HG03469 (cell line): ENCODE data around the gene MSI2.
"Not testable (repeated sequence)": the region's sequence is repeated elsewhere in the genome, so short reads cannot be mapped to it uniquely, and the experiment has no call there.

Experiments
- ATAC-seq: cut with Tn5 transposase; IDR thresholded peaks from one replicate; pipeline ENCODE4 v1.9.1; 2021; ENCODE audit warnings: mild to moderate bottlenecking, moderate library complexity, moderate number of reproducible peaks; ENCODE audit not compliant: unreplicated experiment

MSI2 gene

DNA sequence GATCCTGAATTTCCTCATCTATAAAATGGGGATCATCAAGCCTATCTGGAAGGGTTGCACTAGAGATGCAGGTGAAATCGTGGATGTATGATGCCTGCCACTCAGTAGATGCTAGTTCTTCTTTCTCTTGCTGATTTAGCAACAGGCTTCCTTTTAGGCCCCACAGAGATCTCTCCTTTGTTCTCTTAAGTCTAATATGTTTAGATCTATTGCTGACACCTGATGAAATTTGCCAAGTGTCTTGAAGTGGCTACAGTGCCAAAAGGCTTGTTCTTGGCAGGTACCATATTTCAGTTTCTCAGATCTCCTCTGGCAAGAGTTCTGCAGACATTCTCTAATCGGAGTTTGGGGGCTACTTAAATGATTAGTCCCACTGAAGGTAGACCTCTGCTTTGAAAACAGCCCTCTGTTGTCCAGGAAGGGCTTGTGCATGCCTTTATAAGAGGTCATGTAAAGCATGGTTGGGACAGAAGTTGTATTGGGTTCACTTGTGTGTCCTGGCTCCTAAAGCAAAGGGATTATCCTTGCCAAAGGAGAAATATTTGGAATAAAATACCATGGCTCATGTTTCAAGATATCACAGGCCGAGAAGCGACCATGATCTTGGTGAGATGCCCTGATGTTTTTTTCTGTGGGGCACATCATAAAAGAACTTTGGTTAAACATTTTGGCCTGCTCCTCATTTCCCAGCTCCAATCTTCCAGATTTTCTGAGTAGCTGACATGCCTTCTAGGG, 234.0 kb downstream of the MSI2 start:
- no peak for ATAC-seq

DNA sequence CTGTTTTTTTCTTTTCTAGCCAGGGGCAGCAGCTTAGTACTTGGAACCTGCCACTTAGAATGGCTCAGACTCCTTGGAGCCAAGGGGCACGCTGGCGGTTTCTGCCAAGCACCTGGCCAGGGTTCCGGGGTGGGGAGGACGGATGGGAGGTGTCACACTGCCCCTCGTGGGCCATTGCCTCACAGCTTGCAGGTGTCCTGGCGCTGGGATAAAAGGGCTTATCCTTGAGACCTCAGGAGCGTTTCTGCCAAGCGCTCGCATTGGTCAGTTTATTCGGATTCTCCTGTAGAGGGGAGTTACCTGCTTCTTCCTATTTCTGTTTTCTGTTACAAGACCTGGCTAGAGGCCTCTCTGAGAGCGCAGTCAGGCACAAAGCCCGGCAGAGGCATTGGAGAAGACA, 234.6 kb downstream of the MSI2 start:
- ATAC-seq, result no peak

DNA sequence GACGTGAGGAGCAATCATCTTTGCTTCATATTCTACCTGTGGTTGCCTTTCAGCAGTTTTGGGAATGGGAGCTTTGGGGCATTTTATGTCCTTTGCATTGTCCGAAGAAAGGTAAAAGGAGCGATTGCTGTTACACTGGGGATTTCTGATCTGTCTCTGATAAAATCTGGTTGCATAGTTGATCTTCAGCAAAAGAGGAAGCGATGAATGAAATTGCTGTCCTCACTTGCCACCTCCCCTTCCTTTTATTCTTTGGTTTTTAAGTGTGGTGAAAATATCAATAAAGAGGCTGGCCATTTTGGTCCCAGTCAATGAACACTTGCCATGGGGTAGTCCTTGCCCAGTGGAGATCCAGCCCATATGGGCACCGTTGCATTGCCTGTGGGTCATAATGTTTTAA, 236.8 kb downstream of the MSI2 start:
- no peak for ATAC-seq

DNA sequence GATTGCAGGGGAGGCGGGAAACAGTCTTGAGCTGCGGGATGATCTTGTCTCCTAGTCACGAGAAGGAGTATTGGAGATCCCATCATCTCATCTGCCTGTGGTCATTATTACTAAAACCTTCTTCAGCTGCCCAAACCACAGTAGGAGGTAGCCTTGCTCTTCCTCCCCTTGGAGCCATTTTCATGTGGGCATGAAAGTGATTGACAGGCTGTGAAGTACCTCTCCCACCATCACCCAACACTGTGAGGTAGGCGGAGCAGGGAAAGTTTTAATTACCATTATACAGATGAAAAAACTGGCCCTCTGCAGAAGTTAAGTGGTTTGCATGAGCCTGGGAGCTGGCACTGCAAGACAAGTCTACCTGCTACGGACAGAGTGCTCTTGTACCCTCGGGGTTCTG, 237.3 kb downstream of the MSI2 start:
- no peak for ATAC-seq

DNA sequence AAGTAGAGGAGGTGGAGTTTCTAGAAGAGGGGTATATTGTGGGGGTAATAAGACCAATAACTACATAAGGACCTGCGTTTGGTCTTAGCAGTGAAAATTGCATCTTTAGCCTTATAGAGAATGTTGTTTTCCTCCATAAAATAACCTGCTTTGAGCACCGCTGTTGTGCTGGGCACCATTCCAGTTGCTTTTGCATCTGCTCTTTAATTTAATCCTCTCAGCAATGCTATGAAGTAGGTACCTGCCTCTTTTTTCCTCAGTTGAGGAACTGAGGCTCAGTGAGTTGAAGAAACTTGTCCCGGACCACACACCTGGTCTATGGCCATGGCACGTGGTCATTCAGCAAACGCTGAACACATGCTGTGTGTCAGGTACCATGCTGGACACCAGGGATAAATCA, 238.1 kb downstream of the MSI2 start:
- ATAC-seq, result no peak

DNA sequence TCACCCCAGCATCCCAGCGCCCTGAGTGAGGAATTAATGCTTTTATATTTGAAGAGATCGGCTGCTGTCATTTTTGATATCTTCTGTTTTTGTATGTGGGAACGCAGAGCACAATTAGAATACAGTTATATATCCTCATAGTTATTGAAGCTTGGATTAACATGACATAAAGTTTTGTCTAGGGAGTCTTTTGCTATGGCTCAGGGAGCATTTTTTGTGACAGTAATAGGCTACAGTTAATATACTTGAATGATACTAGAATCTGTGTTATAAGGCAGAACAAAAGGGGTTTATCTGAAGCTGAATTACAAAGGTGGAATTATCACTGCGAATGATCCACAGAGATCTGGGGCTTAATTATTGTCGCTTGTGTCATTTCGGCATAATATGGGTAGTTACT, 239.4 kb downstream of the MSI2 start:
- ATAC-seq, result no peak

DNA sequence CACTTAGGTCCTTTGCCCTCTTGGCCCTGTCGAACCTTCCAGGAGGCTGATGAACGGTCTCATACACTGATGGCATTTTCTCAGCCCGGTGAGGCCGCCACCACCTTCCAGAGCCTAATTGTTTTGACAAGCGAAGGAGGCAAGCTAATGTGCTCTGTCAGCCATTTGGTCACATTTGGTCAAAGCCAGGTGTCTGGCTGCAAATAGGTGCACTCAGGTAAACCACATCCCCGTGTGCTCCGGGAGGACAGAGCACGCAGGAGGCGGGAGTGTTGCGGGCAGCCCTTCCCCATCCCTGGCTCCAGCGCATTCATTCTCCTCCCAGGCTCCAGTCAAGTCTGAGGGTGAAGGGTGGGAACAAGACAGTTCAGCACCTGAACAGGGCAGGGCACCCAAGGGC, 240.1 kb downstream of the MSI2 start:
- no peak for ATAC-seq

DNA sequence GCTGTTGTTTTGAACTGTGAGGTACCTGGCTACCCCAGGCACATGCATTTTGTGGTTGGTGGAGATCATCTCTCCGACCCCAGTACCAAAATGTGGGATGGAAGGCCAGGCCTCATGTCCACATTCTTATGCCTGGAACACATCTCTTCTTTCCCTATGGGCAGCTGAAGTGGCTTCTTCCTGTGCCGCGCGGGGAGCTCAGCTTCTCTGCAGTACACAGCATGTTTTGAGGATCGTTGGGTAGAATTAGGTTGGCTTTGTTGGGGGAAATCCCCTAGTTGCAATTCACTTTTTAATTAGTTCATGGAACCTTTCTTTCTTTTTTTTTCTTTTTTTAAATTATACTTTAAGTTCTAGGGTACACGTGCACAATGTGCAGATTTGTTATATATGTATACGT, 242.1 kb downstream of the MSI2 start:
- no peak for ATAC-seq

DNA sequence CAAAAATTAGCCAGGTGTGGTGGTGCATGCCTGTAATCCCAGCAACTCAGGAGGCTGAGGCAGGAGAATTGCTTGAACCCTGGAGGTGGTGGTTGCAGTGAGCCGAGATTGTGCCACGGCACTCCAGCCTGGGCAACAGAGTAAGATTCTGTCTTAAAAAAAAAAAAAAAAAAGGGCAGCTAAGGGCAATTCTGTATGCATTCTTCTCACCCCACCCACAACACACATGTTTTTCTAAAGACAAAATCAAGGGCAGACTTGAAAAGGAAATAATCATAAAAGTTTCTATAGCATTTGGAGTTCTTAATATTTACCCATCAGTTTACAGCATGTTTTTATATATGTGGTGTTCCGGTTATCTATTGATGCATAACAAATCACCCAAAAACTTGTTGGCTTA, 242.9 kb downstream of the MSI2 start:
- ATAC-seq, result not testable (repeated sequence)

DNA sequence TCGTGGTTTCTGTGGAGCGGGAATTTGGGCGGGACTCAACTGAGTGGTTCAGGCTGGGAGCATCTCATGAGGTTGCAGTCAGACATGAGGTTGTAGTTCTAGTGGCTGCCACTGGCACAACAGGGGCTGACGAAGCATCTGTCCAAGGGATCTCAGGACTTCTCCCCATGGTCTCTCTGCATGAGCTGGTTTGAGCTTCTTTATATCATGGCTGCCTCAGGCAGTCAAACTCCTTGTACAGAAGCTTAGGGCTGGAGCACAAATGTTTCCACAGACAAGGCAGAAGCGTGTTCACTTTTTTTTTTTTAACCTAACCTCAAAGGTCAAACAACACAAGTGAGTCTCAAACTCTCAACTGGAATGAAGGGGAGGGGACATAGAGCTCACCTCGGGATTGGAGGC, 243.3 kb downstream of the MSI2 start:
- ATAC-seq, result no peak

DNA sequence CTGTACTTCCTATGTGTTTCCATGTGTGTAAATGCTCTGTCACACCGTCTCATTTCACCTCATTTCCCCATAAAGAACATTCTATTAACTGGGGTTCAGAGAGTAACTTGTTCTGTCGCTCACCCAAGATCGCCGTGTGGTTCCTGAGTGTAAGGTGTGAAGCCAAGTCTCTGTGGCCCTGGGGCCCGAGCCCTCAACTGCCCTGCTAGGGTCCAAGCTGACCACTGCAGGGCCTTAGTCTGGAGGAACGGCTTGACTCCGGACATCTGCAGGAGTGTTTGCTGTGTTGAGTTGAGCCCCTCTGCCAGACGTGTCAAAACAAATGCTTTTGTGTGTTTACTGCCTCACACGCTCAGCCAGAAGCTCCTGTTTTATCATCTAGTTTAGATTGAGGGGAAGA, 244.7 kb downstream of the MSI2 start:
- no peak for ATAC-seq

DNA sequence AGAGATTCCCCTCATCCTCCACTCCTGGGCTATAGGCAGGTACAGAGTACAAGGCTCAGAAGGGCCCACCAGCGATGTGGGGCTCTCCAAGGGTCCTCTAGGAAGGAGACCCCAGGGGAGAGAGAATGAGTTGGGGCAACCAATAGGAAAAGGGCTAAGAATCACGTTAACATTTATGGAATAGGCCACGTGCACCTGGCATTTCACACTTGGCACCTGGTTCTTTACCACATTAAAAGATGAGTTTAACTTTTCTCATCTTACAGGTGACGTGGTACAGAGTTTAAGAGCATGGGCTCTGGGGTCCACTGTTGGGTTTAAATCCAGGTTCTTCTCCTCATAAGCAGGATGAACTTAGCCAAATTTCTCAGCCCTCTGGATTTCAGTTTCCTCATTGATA, 245.7 kb downstream of the MSI2 start:
- no peak for ATAC-seq

DNA sequence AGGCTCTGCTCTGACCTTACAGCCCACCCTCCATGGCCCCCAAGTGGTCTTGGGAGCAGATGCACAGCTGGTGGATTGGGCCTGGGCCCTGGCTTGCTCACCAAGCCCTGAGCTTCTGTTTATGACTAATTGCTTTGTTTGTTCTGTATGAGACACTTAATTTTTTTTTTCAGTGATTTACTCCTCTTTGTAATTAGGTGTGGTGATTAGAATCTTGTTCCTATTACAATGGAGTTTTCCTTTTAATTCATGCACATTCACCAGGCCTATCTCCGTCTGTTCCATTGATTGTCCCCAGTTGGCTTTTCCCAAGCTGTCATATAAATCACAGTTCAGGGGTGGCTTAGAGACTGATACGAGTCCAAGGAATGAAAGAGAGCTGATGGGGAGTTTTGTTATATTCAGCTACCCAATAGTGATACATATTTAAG, 246.5 kb downstream of the MSI2 start:
- ATAC-seq, result no peak

DNA sequence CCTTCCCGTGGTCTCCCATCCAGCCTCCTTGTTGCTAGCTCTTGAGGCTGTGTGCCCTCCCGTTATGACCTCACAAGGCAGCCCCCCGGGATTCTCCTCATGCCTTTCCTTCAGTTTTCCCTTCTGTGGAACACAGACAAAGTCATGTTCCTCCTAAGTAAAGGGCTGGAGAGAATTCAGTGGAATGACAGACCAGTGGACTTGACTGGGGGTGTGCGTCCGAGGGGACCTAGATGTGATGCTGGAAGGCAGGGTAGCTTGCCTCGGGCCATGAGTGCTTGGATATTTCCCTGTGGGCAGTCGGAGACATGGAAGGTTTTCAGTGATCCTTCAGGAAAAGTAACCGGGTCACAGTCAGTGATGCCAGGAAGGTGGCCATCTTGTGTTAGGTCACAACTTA, 247.9 kb downstream of the MSI2 start:
- no peak for ATAC-seq

DNA sequence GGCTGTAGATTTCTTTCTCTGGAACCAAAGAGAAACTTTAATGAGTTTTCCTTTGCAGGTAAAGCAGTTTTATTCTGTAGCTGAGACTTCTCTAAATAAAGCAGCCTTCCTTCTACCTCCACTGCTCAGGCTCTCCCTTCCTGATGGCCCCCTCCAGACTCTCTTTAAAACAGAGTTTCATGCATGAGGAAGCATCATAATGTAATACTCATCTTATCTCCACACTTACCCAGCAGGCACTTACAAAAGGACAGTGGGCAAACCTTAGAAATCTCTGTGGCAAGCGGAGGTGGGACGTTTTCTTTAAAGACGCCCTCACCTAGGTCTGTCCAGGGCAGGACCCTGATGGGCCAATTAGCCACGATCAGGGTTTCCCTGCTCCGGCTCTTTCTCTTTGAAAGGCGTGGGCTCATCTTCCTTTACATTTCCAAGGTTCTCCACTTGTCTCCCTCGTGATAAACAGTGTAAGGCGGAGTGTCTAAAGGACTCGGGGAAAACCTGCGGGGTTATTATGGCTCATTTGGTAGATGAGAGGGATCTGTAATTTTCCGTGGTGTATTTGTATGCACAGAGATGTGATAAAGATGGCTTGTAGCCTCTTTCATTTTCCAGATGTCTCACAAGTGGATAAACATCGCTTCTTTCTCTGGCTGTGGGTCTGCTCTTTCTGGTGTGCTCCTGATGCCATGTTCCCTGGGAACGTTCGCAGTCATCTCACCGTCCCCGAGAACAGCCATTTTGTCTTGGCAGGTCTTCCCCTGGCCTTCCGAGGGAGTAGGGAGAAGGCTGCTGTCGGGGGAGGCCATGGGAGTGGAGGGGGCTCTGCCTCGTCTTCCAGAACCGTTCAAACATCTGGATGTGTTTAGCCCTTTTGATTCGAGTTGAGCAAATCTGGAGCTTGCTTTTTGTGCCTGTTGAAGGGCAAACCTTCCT, 249.8 kb downstream of the MSI2 start:
- ATAC-seq, result no peak

DNA sequence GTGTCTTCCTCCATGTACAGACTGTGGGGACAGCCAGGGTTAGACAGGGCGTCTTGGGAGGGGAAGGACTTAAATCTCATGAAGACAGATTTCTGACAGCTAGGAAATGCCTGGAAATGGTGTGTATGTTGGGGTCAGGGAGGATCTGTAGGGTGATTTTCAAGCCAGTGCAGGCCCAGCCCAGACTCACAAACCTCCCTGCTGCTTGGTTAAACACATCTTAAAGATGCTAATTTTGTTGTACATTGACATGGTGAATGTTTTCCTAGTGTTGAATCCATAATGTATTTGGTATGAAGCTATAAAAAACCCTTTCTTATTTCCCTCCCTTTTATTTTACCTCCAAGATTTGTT, 250.4 kb downstream of the MSI2 start:
- no peak for ATAC-seq

DNA sequence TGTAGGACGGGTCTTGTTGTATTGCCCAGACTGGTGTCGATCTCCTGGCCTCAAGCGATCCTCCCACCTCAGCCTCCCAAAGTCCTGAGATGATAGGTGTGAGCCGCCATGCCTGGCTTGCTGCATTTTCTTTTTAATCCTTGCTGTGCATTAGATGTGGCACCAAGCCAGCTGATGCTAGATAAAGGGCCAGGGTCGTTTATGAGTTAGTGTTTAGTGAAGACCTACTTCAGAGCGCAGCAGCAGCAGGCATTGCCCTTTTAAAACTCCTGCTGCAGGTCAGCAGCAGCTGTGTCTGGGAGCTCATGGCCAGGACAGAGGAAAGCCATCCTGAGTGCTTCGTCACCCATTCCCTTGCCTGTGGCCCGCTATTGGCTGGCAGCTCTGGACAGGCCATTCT, 251.5 kb downstream of the MSI2 start:
- ATAC-seq, result no peak

DNA sequence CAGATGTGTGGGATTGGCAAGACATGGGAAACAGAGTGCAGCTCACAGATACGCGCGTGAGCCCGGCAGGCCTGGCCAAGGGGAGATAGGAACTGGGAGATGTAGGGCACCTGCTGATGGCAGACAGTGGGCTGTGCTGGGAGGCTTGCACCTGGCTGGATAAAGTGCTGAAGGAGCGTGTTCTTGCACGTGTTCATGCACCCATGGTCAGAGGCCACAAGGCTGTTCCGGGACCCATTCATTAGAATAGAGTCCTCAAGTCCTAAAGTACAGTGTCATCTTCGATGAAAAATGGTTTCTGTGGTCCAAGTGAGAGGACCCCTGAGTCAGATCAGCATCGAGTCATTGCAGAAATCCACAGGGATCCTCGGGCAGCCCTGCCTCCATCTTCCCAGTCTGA, 252.3 kb downstream of the MSI2 start:
- no peak for ATAC-seq

DNA sequence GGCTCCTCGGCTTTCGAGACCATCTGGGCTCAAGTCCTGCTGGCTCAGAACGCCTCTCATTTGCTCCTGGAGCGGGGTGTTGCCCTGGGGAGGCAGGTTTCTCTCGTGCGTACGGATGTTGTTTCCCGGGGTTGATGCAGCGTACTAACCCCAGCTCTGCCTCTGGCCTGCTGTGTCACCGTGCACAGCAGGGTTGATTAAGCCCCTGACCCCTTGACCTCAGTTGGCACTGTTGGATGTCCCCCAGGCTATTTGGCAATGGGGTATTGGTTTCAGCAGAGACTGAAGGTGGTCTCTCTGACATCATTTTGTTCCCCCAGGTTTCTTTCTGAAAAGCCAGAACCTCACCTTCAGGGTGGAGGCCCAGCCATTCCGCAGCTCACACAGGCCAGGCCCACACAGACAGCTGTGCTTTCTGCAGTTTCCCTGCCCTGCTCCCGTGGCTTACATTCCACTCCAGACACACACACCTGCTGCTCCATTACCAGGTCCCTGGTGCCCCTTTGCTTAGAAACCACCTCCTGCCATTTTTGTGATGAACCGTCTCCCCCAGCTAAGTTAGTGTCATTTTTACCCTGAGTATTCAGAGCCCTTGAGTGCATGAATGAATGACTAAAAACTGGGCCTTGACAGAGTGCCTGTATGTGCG, 255.3 kb downstream of the MSI2 start:
- no peak for ATAC-seq

DNA sequence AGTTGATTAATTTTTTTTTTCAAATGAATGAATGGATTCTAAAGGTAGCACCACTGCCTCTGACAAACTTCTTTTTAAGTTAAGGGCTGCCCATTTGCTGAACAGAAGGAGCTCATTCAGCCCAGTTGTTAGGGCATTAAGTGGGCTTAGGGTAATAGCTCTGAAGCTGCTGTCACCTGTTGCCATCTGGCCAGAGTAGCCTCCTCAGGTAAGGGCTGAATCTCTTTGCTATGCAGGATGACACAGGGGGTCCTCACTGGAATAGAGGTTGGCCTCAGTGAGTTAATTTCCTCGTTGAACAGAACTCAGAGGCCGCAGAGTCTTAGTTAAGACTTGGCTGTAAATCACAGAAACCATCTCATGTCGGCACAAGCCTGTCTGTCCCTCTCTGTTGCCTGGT, 255.9 kb downstream of the MSI2 start:
- ATAC-seq, result no peak

DNA sequence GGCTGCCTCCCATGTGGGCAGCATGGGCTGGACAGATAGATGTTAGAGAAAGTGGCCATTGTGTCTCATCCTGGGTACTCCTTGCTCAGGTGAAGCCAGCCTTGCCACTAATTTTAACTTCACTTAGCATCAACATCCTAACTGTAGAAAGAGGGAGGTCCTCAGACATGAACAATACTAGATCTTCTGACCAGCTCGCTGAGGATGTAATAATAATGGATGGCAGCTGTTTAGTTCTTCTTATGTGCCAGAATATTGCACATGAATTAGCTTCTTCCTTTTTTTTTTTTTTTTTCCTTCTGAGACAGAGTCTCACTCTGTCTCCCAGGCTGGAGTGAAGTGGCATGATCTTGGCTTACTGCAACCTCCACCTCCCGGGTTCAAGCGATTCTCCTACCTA, 256.4 kb downstream of the MSI2 start:
- no peak for ATAC-seq

DNA sequence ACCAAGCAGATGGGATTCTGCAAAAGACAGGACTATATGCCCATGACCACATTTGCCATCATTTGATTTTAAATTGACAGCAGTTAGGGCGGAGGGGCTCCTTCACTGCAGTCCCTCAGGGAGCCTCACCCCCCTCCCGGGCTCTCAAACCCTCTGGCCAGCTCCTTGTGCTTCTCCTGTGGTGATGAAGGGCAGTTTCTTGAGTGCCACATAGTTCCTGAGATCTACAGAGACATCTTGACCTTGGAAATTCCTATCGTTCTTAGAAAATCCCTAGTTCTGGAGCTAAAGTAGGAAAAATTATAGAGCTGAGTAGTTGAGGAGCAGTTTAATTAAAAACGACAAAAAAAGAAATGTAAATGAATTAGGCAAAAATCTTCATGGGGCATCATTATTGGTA, 257.2 kb downstream of the MSI2 start:
- ATAC-seq, result no peak
